ENCODE measurements around the gene CAMTA1. TPM values are rescaled to one million over a fixed set of nuclear protein-coding genes. Genes with fewer than 3 reads are reported as not detected.

Gene CAMTA1
- total and polyA plus RNA-seq, 4 donors = 18.0 to 93.5 (median 35.8) TPM

GRCh38 chr1:6873298-6874015 is 88.2 kb downstream of the CAMTA1 start:
- H3K27ac ChIP-seq (ENCODE audit: low read depth in 1 of 2, low read length in 2 of 2) = no peak overlapping the region
- no peak for DNase-seq (ENCODE audit: low spot score)
- no peaks in the 10 kb centered on the region for H3K27me3 ChIP-seq (ENCODE audit: control insufficient read depth in 4 of 4, insufficient read depth in 4 of 4, low read length in 3 of 4)
- H3K9me3 ChIP-seq (ENCODE audit: control insufficient read depth in 4 of 4, low read length in 3 of 4) = no peaks in the 10 kb centered on the region
- H3K4me1 ChIP-seq (ENCODE audit: control insufficient read depth in 4 of 4, insufficient read depth in 4 of 4, low read length in 3 of 4) = peaks cover 0 to 8% (median 2%) of the 10 kb centered on the region in 4 donors
- no peak overlapping the region for H3K9ac ChIP-seq (ENCODE audit: low read depth in 1 of 2, low read length in 2 of 2)
- no peak overlapping the region for H3K4me3 ChIP-seq (ENCODE audit: low read depth in 1 of 3, low read length in 3 of 3)
- 94% methylated on average over 4 of the region's 4 CpGs for WGBS
- TF ChIP-seq EGR1 (IDR thresholded peaks at IDR 0.05; ENCODE audit: low read depth in 2 of 2) = no peak
- TF ChIP-seq FOXA2 (IDR thresholded peaks at IDR 0.05) = no peak
- TF ChIP-seq SP1 (IDR thresholded peaks at IDR 0.05) = no peak
- TF ChIP-seq NR2F2 (IDR thresholded peaks at IDR 0.05) = no peak
- H3K36me3 ChIP-seq (ENCODE audit: control insufficient read depth in 4 of 4, insufficient read depth in 3 of 4, low read depth in 1 of 4, low read length in 3 of 4) = peaks cover 0 to 1% (median 0%) of the 10 kb centered on the region in 4 donors

GRCh38 chr1:6874298-6874697 is 89.0 kb downstream of the CAMTA1 start:
- TF ChIP-seq REST (IDR thresholded peaks at IDR 0.05) (no peak), EGR1 (IDR thresholded peaks at IDR 0.05; ENCODE audit: low read depth in 2 of 2) (no peak), YY1 (IDR thresholded peaks at IDR 0.05) (no peak), ATF3 (IDR thresholded peaks at IDR 0.05) (no peak), TAF1 (conservative IDR thresholded peaks at IDR 0.05) (no peak), GABPA (IDR thresholded peaks at IDR 0.05 in 1 of 2, conservative IDR thresholded peaks at IDR 0.05 in 1 of 2) (no peak), CTCF (IDR thresholded peaks at IDR 0.05; ENCODE audit: low read depth, low read length, missing input control) (no peak), FOXA2 (IDR thresholded peaks at IDR 0.05) (no peak), FOXA1 (IDR thresholded peaks at IDR 0.05) (no peak), HNF4G (IDR thresholded peaks at IDR 0.05) (no peak), RXRA (IDR thresholded peaks at IDR 0.05) (no peak), NR2F2 (IDR thresholded peaks at IDR 0.05) (no peak), SP1 (IDR thresholded peaks at IDR 0.05) (no peak), JUND (IDR thresholded peaks at IDR 0.05) (no peak)
- DNase-seq (ENCODE audit: low spot score) = no peak
- Histone ChIP-seq H3K9ac (ENCODE audit: low read depth in 1 of 2, low read length in 2 of 2) (no peak overlapping the region), H3K9me3 (ENCODE audit: control insufficient read depth in 4 of 4, low read length in 3 of 4) (no peaks in the 10 kb centered on the region), H3K27ac (ENCODE audit: low read depth in 1 of 2, low read length in 2 of 2) (no peak overlapping the region), H3K4me1 (ENCODE audit: control insufficient read depth in 4 of 4, insufficient read depth in 4 of 4, low read length in 3 of 4) (peaks cover 0 to 8% (median 2%) of the 10 kb centered on the region in 4 donors), H3K27me3 (ENCODE audit: control insufficient read depth in 4 of 4, insufficient read depth in 4 of 4, low read length in 3 of 4) (no peaks in the 10 kb centered on the region), H3K4me3 (ENCODE audit: low read depth in 1 of 3, low read length in 3 of 3) (no peak overlapping the region), H3K36me3 (ENCODE audit: control insufficient read depth in 4 of 4, insufficient read depth in 3 of 4, low read depth in 1 of 4, low read length in 3 of 4) (peaks cover 0 to 1% (median 0%) of the 10 kb centered on the region in 4 donors)
- WGBS = 96% methylated on average over 4 of the region's 4 CpGs

Measured in liver (tissue), 9 donors.